Natural killer cell (primary cell): Measurements from ENCODE around the gene GRID2. TPM values are rescaled to one million over a fixed set of nuclear protein-coding genes. Genes with fewer than 3 reads are reported as not detected.

Experiments
- ATAC-seq, 3 donors: fragments of 150-1000 bp in 2 of 3; fragments of 200-7000 bp in 1 of 3; cut with Tn5 transposase; 1 replicate in 1 of 3; 2 replicates in 2 of 3; pipeline ENCODE4 v1.10.0; 2021; ENCODE audit warnings: mild to moderate bottlenecking in 2 of 3, moderate library complexity in 2 of 3
- DNase-seq, 2 donors: peaks; one replicate each; pipeline versions ENCODE4 v3.0.0 to v3.0.0-alpha.2; 2013 to 2021; ENCODE audit warnings: mixed read lengths in 1 of 2
- H3K27ac ChIP-seq: one replicate; pipeline ENCODE4 v1.5.1; 2013; ENCODE audit warnings: mild to moderate bottlenecking, low read length
- H3K27me3 ChIP-seq: one replicate; pipeline ENCODE4 v1.6.1; 2013; ENCODE audit warnings: low read length; ENCODE audit not compliant: control insufficient read depth, insufficient read depth
- H3K36me3 ChIP-seq: one replicate; pipeline ENCODE4 v1.6.1; 2013; ENCODE audit warnings: low read length; ENCODE audit not compliant: control insufficient read depth, insufficient read depth
- H3K4me1 ChIP-seq: one replicate; pipeline ENCODE4 v1.6.1; 2013; ENCODE audit warnings: low read length; ENCODE audit not compliant: control insufficient read depth, insufficient read depth
- H3K4me3 ChIP-seq: one replicate; pipeline ENCODE4 v1.5.1; 2013; ENCODE audit warnings: low read length
- H3K9me3 ChIP-seq: one replicate; pipeline ENCODE4 v1.6.1; 2013; ENCODE audit warnings: low read length; ENCODE audit not compliant: control insufficient read depth, insufficient read depth
- H3K27ac Mint-ChIP-seq, 2 donors: one replicate each; pipeline ENCODE4 v1.8.0; 2022; ENCODE audit warnings: mild to moderate bottlenecking in 2 of 2, mixed read lengths in 2 of 2, moderate library complexity in 1 of 2
- H3K27me3 Mint-ChIP-seq, 2 donors: one replicate each; pipeline ENCODE4 v1.8.0; 2022; ENCODE audit warnings: low read depth in 2 of 2, mixed read lengths in 2 of 2
- H3K36me3 Mint-ChIP-seq: one replicate; pipeline ENCODE4 v1.8.0; 2022; ENCODE audit warnings: mixed read lengths
- H3K4me1 Mint-ChIP-seq, 2 donors: one replicate each; pipeline ENCODE4 v1.8.0; 2022; ENCODE audit warnings: mixed read lengths in 2 of 2
- H3K4me3 Mint-ChIP-seq: one replicate; pipeline ENCODE4 v1.8.0; 2022; ENCODE audit warnings: mild to moderate bottlenecking, moderate library complexity, mixed read lengths
- H3K9me3 Mint-ChIP-seq, 2 donors: one replicate each; pipeline ENCODE4 v1.8.0; 2022; ENCODE audit warnings: mixed read lengths in 2 of 2
- WGBS: methylation state at CpG from one replicate; pipeline ENCODE4 v1.1.7; 2013; ENCODE audit warnings: missing lambda C conversion rate; ENCODE audit not compliant: insufficient coverage; 5-methylcytosine and 5-hydroxymethylcytosine counted together
- intact Hi-C: fragments of 100-400 bp; cut with micrococcal nuclease; formaldehyde crosslinking; loops from one replicate; pipeline ENCODE4 v1.14.2; 2022
- total RNA-seq, 4 donors: library from RNA; stranded (reverse); fragments of 120-200 nt in 1 of 4; gene quantifications; one replicate each; pipeline versions ENCODE4 v1.2.3 to v1.2.4, GENCODE V29; 2013 to 2022
- TF ChIP-seq, protein P1 (sequence below): fragments of 200-600 bp; IDR thresholded peaks from one replicate; pipeline ENCODE4 v1.8.0; 2022; ENCODE audit warnings: antibody characterized with exemption

Gene GRID2
- total RNA-seq, 3 donors from 2014 or later (not counting 1 experiment from before 2014, with no cell fraction given), result not detected

DNA sequence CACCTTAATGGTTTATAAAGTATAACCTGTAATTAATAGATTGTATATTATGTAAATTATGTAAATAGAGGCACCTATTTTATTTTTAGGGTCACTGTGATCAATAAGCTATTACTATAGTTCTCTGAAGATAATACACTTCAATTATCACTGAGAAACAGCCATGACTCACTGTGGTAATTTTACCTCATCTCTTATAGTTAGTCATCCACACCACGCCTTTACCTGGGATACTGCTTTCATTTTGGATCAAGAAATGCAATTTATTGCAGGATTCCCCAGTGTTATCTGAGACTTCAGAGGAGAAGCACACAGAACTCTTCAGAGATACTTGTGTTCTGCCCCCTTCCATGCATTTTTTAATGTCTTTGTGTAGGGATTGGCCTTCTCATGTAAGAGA lies 1176.7 kb downstream of the GRID2 start:
- Mint-ChIP-seq H3K4me3 (no peak overlapping the region), H3K9me3 (peaks cover 8% of the 10 kb centered on the region in 2 donors), H3K36me3 (no peaks in the 10 kb centered on the region), H3K27ac (no peak overlapping the region), H3K4me1 (no peaks in the 10 kb centered on the region), H3K27me3 (no peaks in the 10 kb centered on the region)
- Histone ChIP-seq H3K27me3 (no peaks in the 10 kb centered on the region), H3K4me1 (no peaks in the 10 kb centered on the region), H3K36me3 (no peaks in the 10 kb centered on the region), H3K9me3 (no peaks in the 10 kb centered on the region), H3K4me3 (no peak overlapping the region), H3K27ac (no peak overlapping the region)
- DNase-seq, result no peak
- TF ChIP-seq, protein P1, sequence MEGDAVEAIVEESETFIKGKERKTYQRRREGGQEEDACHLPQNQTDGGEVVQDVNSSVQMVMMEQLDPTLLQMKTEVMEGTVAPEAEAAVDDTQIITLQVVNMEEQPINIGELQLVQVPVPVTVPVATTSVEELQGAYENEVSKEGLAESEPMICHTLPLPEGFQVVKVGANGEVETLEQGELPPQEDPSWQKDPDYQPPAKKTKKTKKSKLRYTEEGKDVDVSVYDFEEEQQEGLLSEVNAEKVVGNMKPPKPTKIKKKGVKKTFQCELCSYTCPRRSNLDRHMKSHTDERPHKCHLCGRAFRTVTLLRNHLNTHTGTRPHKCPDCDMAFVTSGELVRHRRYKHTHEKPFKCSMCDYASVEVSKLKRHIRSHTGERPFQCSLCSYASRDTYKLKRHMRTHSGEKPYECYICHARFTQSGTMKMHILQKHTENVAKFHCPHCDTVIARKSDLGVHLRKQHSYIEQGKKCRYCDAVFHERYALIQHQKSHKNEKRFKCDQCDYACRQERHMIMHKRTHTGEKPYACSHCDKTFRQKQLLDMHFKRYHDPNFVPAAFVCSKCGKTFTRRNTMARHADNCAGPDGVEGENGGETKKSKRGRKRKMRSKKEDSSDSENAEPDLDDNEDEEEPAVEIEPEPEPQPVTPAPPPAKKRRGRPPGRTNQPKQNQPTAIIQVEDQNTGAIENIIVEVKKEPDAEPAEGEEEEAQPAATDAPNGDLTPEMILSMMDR, result no peak
- WGBS, result 71% methylated on average over 1 of the region's 1 CpG
- no peak for ATAC-seq
- intact Hi-C loops, result no loop called here

DNA sequence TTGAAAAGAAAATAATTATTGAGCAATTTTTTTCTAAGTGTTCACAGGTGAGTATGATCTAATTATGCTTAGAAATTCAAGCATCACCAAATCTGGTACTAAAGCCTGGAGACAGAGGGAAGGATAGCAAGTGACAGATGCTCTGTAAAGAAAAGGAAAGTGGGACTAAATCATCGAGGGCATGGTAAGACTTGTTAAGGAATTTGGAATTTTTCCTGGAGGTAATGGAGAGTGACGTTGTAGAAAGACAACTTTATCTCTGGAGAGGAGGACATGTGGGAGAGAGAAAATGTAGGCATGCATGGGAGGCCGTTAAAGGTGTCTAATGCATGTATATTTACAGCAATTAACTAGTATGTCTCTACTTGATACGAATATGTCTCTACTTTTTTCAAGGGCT lies 1191.6 kb downstream of the GRID2 start:
- TF ChIP-seq, protein P1, result no peak
- no peak overlapping the region for H3K4me3 Mint-ChIP-seq
- Histone ChIP-seq H3K27ac (no peak overlapping the region), H3K36me3 (no peaks in the 10 kb centered on the region), H3K4me3 (no peak overlapping the region), H3K9me3 (no peaks in the 10 kb centered on the region), H3K27me3 (no peaks in the 10 kb centered on the region), H3K4me1 (no peaks in the 10 kb centered on the region)
- H3K9me3 Mint-ChIP-seq, result peaks cover 13 to 21% of the 10 kb centered on the region in 2 donors
- no peak for DNase-seq
- no peaks in the 10 kb centered on the region for H3K27me3 Mint-ChIP-seq
- intact Hi-C loops, result no loop called here
- H3K27ac Mint-ChIP-seq, result no peak overlapping the region
- ATAC-seq, result no peak
- no peaks in the 10 kb centered on the region for H3K36me3 Mint-ChIP-seq
- WGBS, result 66% methylated on average over 3 of the region's 4 CpGs
- no peaks in the 10 kb centered on the region for H3K4me1 Mint-ChIP-seq

DNA sequence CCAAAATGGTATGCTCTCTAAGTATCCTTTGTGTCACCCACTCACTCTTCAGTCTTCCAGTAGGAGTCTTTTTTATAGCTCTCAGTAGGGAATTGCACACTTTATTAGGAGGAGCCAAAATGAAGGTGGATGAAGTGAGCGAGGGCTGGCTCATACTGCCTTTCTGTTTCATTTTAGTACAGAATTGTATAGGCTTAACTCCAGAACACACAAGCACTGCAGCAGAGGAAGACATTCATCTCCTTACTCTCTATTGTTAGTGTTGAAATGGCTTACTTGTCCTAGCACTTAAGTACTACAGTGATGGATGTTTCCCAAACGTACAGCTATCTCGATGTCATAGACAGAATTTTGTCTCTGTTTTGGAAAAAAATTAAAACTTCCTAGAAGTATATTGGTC lies 1197.5 kb downstream of the GRID2 start:
- ATAC-seq, result no peak
- no peaks in the 10 kb centered on the region for H3K27me3 ChIP-seq
- 77% methylated on average over 3 of the region's 3 CpGs for WGBS
- H3K9me3 ChIP-seq, result no peaks in the 10 kb centered on the region
- TF ChIP-seq, protein P1, result no peak
- no peaks in the 10 kb centered on the region for H3K36me3 Mint-ChIP-seq
- H3K4me1 ChIP-seq, result no peaks in the 10 kb centered on the region
- no peak overlapping the region for H3K4me3 Mint-ChIP-seq
- H3K27ac ChIP-seq, result no peak overlapping the region
- intact Hi-C loops, result no loop called here
- H3K36me3 ChIP-seq, result no peaks in the 10 kb centered on the region
- H3K27me3 Mint-ChIP-seq, result no peaks in the 10 kb centered on the region
- H3K4me1 Mint-ChIP-seq, result no peaks in the 10 kb centered on the region
- peaks cover 12 to 14% of the 10 kb centered on the region in 2 donors for H3K9me3 Mint-ChIP-seq
- DNase-seq, result no peak
- H3K27ac Mint-ChIP-seq, result no peak overlapping the region
- no peak overlapping the region for H3K4me3 ChIP-seq

DNA sequence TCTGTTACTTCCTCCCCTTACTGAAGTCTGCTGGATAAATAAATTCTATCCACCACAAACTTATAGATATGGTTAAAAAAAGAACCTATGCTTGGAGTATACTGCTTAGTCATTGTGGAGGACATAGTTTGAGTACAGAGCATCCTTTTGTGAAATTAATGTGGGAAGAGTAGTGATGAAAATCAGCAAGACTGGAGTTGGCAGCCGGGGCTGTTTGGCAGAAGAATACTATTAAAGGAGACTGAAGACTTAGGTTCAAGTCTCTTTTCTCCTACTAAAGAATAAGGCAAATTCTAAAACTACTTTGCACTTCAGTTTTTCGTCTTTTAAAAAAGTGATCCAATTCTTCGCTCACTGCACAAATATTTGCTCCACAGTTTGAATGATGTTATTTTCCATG lies 1198.2 kb downstream of the GRID2 start:
- Mint-ChIP-seq H3K36me3 (no peaks in the 10 kb centered on the region), H3K27ac (no peak overlapping the region), H3K9me3 (peaks cover 12 to 14% of the 10 kb centered on the region in 2 donors), H3K27me3 (no peaks in the 10 kb centered on the region), H3K4me1 (no peaks in the 10 kb centered on the region), H3K4me3 (no peak overlapping the region)
- Histone ChIP-seq H3K9me3 (no peaks in the 10 kb centered on the region), H3K4me3 (no peak overlapping the region), H3K27ac (no peak overlapping the region), H3K27me3 (no peaks in the 10 kb centered on the region), H3K36me3 (no peaks in the 10 kb centered on the region), H3K4me1 (no peaks in the 10 kb centered on the region)
- ATAC-seq, result no peak
- TF ChIP-seq, protein P1, result no peak
- 72% methylated on average over 2 of the region's 3 CpGs for WGBS
- no peak for DNase-seq
- intact Hi-C loops, result no loop called here
